ENCODE measurements around the gene CLN6.
A peak's percentile ranks its signal among the peaks of the same experiment; 100 is the strongest.
"Not testable (repeated sequence)": the region's sequence is repeated elsewhere in the genome, so short reads cannot be mapped to it uniquely, and the experiment has no call there.

Gene CLN6

GRCh38 chr15:68256675-68257450, 27.3 kb upstream of the CLN6 start:
- peak; percentile 87 for DNase-seq (ENCODE audit: low spot score)

DNA sequence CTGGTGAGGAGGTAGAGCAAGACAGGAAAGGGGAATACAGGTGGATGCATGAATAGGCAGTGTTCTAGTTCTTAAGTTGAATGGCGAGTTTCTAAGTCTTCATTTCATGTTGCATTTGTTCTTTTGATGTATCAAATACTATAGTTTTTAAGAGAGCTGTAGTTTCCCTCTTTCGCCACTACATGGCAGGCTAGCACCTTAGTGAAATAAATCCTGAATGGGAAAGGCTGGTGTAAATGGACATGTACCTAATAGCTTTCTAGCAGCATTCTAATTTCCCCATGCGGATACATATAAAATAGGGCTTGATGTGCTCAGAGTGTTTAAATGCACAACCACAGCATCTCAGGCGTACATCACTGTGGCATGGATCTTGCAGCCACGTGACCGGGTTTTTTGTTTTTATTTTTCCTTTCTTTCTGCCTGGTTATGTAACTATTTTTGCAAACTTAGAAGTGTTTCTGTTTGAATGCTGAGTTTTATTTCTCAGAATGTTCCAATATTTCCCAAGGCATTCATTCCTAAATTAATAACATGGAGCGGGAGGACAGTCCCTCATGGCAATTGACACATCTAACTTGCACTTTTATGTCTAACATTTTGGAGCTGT, 23.5 kb upstream of the CLN6 start:
- DNase-seq (ENCODE audit: low spot score), result peak; percentile 74

DNA sequence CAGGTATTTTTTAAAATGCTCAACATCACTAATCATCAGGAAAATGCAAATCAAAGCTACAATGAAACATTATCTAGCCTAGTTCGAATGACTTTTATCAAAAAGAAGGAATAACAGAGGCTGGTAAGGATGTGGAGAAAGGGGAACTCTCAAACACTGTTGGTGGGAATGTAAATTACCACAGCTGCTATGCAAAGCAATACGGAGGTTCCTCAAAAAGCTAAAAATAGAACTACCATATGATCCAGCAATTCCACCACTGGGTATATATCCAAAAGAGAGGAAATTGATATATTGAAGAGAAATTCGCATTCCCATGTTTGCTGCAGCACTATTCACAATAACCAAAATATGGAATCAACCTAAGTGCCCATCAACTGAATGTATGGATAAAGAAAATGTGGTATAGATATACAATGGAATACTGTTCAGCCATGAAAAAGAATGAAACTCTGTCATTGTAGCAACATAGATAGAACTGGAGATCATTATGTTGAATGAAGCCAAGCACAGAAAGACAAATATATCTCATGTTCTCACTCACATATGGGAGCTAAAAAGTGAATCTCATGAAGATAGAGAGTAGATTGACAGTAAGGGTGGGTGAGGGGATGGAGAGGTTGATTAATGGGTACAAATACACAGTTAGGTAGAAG, 19.7 kb upstream of the CLN6 start:
- DNase-seq (ENCODE audit: low spot score), result no peak

- DNase-seq (ENCODE audit: low spot score), result no peak
Measured at GRCh38 chr15:68244235-68244634, 14.7 kb upstream of the CLN6 start.

- DNase-seq (ENCODE audit: low spot score), result no peak
Measured at GRCh38 chr15:68241088-68241935, 11.8 kb upstream of the CLN6 start.

DNA sequence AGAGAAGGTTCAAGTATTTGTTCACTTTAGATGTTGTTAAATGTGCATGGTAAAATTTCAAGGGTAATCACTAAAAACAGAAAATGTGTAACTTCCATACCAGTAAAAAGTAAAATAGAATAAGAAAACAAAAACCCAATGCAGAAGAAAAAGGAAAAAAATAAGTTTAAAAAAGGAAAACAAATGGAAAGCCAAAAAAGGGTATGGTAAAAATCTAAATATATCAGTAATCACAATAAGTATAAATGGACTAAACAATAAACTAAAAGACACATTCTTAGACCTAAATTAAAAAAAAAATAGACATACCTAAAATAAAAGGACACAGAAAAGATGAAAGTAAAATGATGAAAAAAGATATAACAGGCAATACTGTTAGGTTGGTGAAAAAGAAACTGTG, 9.5 kb upstream of the CLN6 start:
- no peak for DNase-seq (ENCODE audit: low spot score)

DNA sequence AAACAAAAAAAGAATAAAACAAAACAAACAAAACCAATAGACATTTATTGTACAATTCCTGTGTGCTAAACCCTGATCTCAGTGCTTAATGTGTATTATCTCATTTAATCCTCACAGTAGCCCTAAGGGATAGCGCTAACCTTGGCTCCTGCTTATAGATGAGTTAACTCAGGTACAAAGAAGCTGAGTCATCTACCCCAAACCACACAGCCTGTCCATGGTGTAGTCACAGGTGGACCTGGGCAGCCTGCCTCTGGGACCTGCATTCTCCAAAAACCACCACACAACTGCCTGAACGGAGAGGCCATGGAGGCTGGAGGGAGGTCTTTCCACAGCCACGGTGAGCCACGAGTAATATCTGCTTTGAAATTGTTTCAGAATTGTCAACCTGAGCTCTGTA, 5.5 kb upstream of the CLN6 start:
- DNase-seq (ENCODE audit: low spot score), result no peak

DNA sequence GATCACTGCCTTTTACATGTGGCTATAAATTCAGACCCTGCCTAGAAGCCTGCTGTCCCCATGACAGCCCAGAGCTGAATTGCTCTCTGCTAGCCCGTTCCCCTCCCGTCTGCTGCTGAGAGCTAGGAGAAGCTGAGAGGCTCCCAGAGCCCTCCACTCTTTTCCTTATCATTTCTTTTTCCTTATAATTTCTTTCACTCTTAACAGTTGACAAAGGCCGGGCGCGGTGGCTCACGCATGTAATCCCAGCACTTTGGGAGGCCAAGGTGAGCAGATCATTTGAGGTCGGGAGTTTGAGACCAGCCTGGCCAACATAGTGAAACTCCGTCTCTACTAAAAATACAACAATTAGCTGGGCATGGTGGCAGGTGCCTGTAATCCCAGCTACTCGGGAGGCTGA, 5.0 kb upstream of the CLN6 start:
- DNase-seq (ENCODE audit: low spot score), result not testable (repeated sequence)

DNA sequence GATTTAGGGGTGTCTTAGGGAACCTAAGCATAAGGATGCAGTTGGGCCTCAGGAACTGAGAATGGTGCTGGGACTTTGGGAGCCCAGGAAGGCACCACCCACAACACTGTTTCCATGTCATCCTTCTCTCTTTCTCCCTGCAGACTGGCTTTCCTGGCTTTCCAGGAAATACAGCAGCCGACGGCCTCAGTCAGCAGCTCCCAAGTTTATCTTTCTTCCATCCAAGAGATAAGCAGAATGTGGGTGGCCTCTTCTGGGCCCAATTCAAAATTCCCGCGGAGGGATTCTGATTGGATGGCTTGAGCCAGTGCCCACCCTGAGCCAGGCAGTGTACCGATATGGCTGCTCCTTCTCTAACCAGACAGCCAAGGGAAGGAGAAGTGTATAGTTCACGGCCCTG, 4.5 kb upstream of the CLN6 start:
- no peak for DNase-seq (ENCODE audit: low spot score)

DNA sequence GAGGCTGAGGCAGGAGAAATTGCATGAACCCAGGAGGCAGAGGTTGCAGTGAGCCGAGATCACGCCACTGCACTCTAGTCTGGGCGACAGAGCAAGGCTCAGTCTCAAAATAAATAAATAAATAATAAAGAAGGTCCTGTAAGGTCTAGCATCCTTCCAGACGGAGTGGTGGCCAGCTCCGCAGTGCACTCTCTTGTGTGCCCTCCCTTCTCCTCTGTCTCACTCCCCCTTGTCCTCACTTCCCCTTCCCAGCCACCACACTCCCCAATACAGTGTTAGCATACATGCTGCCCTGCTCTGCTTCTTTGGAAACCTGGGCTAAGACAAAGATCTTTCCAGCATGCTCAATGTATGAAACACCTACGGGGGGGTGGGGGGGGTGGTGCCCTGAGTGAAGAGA, 3.4 kb upstream of the CLN6 start:
- no peak for DNase-seq (ENCODE audit: low spot score)

DNA sequence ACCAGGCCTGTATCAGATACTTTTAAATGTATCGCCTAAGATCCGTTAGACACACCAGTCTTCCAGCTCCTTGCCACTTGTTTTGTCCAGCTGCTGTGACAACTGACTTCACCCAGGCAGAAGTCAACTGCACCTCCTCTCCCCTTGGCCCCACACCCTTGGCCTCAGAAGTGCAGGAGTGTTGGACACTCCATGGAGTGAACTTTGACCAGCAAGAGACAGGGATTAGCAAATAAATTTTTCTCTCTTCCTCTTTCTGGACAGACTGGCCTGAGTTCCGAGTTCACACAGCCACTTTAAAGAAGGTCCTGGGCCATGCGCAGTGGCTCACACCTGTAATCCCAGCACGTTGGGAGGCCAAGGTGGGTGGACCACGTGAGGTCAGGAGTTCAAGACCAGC, 2.9 kb upstream of the CLN6 start:
- DNase-seq (ENCODE audit: low spot score), result no peak

DNA sequence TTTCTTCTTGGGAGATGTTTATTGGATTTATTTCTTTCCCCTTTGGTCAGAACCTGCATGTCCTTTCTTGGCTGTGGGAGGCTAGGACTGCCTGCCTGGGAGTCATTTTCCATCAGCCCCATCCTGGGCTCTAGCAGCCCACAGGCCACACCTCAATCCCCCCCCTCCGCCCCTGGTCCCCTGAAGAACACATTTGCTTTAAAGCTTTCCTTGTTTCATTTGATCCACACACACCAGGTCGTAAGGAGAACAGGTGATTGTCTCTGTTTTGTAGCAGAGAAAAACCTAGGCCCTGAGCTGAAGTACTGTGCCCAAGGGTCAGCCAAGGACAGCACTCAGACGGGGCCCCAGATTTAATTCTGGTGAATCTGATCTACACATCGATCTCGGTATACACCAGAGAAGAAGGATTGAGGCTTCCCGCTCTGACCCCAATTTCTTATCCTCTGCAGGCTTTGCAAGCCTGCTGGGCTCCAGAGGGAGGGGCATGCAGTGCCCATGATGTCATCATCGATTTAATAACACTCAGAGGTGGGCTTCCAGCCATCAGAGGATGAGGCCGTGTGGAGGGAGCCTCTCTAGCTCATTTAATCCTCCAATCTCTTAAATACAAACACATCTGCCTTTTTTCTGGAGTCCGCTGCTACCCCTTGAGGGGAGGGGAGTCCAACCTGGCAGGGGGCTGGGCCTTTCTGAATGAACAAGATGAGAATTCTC, 1.7 kb upstream of the CLN6 start:
- peak; percentile 1 for DNase-seq (ENCODE audit: low spot score)

GRCh38 chr15:68230157-68231100, 901 bp upstream of the CLN6 start:
- peak; percentile 5 for DNase-seq (ENCODE audit: low spot score)

DNA sequence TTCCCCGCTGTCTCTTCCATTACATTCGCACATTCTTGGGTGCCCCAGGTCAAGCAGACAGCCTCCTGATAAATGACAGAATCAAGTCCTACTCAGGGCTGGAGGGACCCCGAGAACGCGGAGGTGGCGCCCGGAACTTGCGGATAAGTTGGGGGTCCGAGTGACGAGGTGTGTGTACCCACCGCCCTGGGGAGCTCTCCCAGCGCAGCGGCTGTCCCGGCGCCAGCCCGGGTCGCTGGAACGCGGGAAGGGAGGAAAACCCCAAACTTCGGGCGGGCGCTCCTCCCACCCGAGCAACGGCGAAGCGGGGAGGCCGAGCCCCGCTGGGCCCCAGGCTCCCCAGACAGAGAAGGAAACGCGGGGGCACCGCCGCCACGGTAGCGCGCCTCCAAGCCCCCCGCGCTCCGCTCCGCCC, 550 bp downstream of the CLN6 start:
- DNase-seq (ENCODE audit: low spot score), result no peak

DNA sequence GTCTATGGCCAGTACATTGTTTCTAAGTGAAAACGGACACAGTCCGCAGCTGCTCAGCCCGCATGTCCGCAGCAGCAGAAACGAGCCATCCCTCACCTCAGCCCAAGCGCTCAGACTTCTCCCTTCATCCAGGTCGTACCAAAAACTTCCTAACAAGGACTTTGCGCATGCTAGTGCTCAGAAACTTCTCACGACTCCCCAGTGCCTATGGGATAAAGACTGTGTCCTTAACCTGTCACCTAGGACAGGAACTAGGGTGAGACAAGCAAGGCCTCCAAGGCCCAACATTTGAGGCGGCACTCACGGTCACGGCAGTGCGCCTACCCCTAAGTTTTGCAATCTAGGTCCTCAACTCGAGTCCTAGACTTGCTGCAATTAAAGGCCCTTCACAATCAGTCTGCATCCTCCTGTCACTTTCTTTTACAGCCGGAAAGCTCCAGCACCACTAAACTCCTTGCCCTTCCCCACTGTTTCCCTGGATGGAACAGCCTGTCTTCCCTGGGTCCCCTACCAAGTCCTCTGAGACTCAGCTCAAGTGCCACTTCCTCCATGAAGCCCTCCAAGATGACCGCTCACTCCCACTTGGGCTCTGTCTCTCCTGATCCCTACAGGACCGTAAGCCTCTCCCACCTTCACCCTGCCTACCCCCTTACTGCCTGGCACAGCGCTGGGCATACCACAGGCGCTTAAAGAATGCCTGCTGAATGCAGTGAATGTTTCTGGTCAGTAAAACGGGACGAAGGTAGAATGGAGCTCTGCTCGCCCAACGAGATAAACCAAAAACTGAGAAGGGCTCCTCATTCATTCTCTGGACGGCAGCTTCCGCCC, 1.2 kb downstream of the CLN6 start:
- DNase-seq (ENCODE audit: low spot score), result peak; percentile 43

- DNase-seq (ENCODE audit: low spot score), result no peak
Measured at GRCh38 chr15:68227643-68228142, 1.8 kb downstream of the CLN6 start.

GRCh38 chr15:68225442-68225841, 4.1 kb downstream of the CLN6 start:
- DNase-seq (ENCODE audit: low spot score), result not testable (repeated sequence)

DNA sequence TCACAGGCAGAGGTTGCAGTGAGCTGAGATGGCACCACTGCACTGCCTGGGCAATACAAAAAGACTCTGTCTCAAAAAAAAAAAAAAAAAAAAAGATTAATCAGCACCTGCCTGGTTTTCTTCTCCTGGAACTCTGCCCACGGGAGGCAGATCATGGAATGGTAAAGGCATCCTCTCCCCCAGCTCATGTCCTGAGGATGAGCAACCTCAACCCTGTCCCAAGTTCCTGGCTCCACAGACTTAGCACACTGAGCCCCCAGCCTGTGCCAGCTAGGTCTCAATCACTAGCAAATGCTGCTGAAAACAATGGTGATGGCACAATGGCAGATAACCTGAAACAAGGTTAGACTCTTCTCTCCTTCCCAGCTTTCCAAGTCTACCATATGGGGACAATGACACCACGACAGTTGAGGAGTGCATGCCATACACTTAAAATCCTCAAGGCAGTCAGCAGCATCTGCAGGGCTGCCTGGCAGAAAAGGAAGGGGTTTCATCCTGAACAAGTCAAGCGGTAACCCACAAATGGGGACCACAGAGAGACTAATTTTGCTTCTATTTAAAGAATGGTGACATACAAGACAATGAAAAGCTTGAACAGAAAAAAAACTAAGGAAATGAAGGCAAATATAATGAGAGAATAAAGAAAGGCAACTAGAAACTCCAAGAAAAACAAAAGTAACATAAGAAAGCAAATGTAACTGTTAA, 4.8 kb downstream of the CLN6 start:
- no peak for DNase-seq (ENCODE audit: low spot score)

GRCh38 chr15:68224108-68224507, 5.4 kb downstream of the CLN6 start:
- no peak for DNase-seq (ENCODE audit: low spot score)

Data from AG08395 (cell line).